ENCODE measurements around the gene RIPK1.
"Not testable (repeated sequence)": the region's sequence is repeated elsewhere in the genome, so short reads cannot be mapped to it uniquely, and the experiment has no call there.

RIPK1 gene

GRCh38 chr6:3142536-3142935 is 74.2 kb downstream of the RIPK1 start:
- no peak for TF ChIP-seq POLR2A (IDR thresholded peaks at IDR 0.05; ENCODE audit: low read depth, low read length)
- FAIRE-seq (no peak), DNase-seq (ENCODE audit: insufficient read length, low spot score) (no peak)

- FAIRE-seq, result no peak
- DNase-seq (ENCODE audit: insufficient read length, low spot score), result no peak
- no peak for TF ChIP-seq POLR2A (IDR thresholded peaks at IDR 0.05; ENCODE audit: low read depth, low read length)
Measured at GRCh38 chr6:3143158-3143557, 74.9 kb downstream of the RIPK1 start.

- FAIRE-seq (no peak), DNase-seq (ENCODE audit: insufficient read length, low spot score) (no peak)
- TF ChIP-seq POLR2A (IDR thresholded peaks at IDR 0.05; ENCODE audit: low read depth, low read length), result no peak
Measured at GRCh38 chr6:3144571-3144970, 76.3 kb downstream of the RIPK1 start.

GRCh38 chr6:3147914-3148757 is 79.8 kb downstream of the RIPK1 start:
- DNase-seq (ENCODE audit: insufficient read length, low spot score) (no peak), FAIRE-seq (no peak)
- TF ChIP-seq POLR2A (IDR thresholded peaks at IDR 0.05; ENCODE audit: low read depth, low read length), result no peak

GRCh38 chr6:3151691-3152090 is 83.4 kb downstream of the RIPK1 start:
- TF ChIP-seq POLR2A (IDR thresholded peaks at IDR 0.05; ENCODE audit: low read depth, low read length), result no peak
- FAIRE-seq (no peak), DNase-seq (ENCODE audit: insufficient read length, low spot score) (no peak)

- FAIRE-seq, result no peak
- no peak for TF ChIP-seq POLR2A (IDR thresholded peaks at IDR 0.05; ENCODE audit: low read depth, low read length)
Measured at GRCh38 chr6:3152689-3153088, 84.4 kb downstream of the RIPK1 start.

GRCh38 chr6:3155416-3155815 is 87.1 kb downstream of the RIPK1 start:
- not testable (repeated sequence) for FAIRE-seq; DNase-seq (ENCODE audit: insufficient read length, low spot score)

More at GRCh38 chr6:3152689-3153088, 84.4 kb downstream of the RIPK1 start:
- DNase-seq (ENCODE audit: insufficient read length, low spot score), result no peak

GRCh38 chr6:3156184-3157130 is 88.2 kb downstream of the RIPK1 start:
- FAIRE-seq; DNase-seq (ENCODE audit: insufficient read length, low spot score): not testable (repeated sequence)

GRCh38 chr6:3157131-3157933 is 89.0 kb downstream of the RIPK1 start, which contains the start of gene TUBB2A:
TUBB2A (minus strand) TSS chr6:3157544; CDS start chr6:3157463, 81 bp downstream.
- FAIRE-seq, result no peak
- peak; percentile 99 for TF ChIP-seq POLR2A (IDR thresholded peaks at IDR 0.05; ENCODE audit: low read depth, low read length)
- DNase-seq (ENCODE audit: insufficient read length, low spot score), result peak; percentile 89

GRCh38 chr6:3159805-3160781 is 91.8 kb downstream of the RIPK1 start:
- DNase-seq (ENCODE audit: insufficient read length, low spot score), result no peak
- FAIRE-seq, result no peak
- no peak for TF ChIP-seq POLR2A (IDR thresholded peaks at IDR 0.05; ENCODE audit: low read depth, low read length)

- FAIRE-seq (no peak), DNase-seq (ENCODE audit: insufficient read length, low spot score) (no peak)
- no peak for TF ChIP-seq POLR2A (IDR thresholded peaks at IDR 0.05; ENCODE audit: low read depth, low read length)
Measured at GRCh38 chr6:3162067-3162497, 93.8 kb downstream of the RIPK1 start.

- TF ChIP-seq POLR2A (IDR thresholded peaks at IDR 0.05; ENCODE audit: low read depth, low read length), result peak; percentile 19; the same call in 1 of the 2 replicates
- no peak for FAIRE-seq
- peak; percentile 64 for DNase-seq (ENCODE audit: insufficient read length, low spot score)
Measured at GRCh38 chr6:3162565-3163247, 94.4 kb downstream of the RIPK1 start.
